Measurements from ENCODE around the gene HIVEP3.

HIVEP3 gene

GRCh38 chr1:41479000-41479807 is 439.5 kb downstream of the HIVEP3 start:
- Mint-ChIP-seq H3K9me3 (no peaks in the 10 kb centered on the region), H3K27me3 (ENCODE audit: low read depth) (peaks cover 2% of the 10 kb centered on the region), H3K36me3 (ENCODE audit: low read depth) (no peaks in the 10 kb centered on the region), H3K27ac (no peak overlapping the region), H3K4me1 (ENCODE audit: low read depth) (no peaks in the 10 kb centered on the region), H3K4me3 (no peak overlapping the region)
- DNase-seq (ENCODE audit: low spot score), result no peak

- Mint-ChIP-seq H3K4me1 (ENCODE audit: low read depth) (no peaks in the 10 kb centered on the region), H3K27ac (no peak overlapping the region), H3K27me3 (ENCODE audit: low read depth) (no peaks in the 10 kb centered on the region), H3K36me3 (ENCODE audit: low read depth) (no peaks in the 10 kb centered on the region), H3K9me3 (no peaks in the 10 kb centered on the region), H3K4me3 (no peak overlapping the region)
- no peak for DNase-seq (ENCODE audit: low spot score)
Observed at GRCh38 chr1:41478118-41478748, 440.5 kb downstream of the HIVEP3 start.

DNA sequence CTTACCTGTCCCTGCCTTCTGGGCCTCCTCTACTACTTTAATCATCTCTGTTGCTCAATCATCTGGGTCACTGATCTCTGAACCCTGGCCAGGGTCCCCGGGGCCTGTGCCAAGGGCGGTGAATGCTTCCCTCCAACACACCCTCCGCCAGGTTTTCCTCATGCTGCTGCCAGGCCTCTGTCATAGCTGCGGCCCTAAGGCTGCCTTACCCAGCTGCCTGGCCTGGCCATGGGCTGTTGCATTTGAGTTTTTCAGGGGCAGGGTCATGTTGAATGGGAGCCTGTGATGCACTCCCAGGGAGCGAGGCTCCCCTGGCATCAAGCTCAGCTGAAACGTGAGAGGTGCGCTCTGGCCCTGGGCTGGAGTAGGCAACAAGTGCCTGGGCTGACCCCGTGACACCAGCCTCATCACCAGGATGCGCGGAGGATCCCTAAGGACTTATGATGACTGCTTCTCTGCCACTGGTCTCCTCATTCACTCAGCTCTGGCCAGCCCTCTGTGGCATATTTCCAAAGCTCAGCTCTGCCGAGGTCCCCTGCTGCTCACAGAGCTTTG is 441.8 kb downstream of the HIVEP3 start:
- no peaks in the 10 kb centered on the region for H3K9me3 Mint-ChIP-seq
- no peak for DNase-seq (ENCODE audit: low spot score)
- H3K27ac Mint-ChIP-seq, result no peak overlapping the region
- no peaks in the 10 kb centered on the region for H3K4me1 Mint-ChIP-seq (ENCODE audit: low read depth)
- peaks cover 2% of the 10 kb centered on the region for H3K27me3 Mint-ChIP-seq (ENCODE audit: low read depth)
- no peaks in the 10 kb centered on the region for H3K36me3 Mint-ChIP-seq (ENCODE audit: low read depth)
- H3K4me3 Mint-ChIP-seq, result no peak overlapping the region

- H3K4me1 Mint-ChIP-seq (ENCODE audit: low read depth), result no peaks in the 10 kb centered on the region
- H3K36me3 Mint-ChIP-seq (ENCODE audit: low read depth), result no peaks in the 10 kb centered on the region
- DNase-seq (ENCODE audit: low spot score), result no peak
Observed at GRCh38 chr1:41475859-41476567, 442.7 kb downstream of the HIVEP3 start.

DNA sequence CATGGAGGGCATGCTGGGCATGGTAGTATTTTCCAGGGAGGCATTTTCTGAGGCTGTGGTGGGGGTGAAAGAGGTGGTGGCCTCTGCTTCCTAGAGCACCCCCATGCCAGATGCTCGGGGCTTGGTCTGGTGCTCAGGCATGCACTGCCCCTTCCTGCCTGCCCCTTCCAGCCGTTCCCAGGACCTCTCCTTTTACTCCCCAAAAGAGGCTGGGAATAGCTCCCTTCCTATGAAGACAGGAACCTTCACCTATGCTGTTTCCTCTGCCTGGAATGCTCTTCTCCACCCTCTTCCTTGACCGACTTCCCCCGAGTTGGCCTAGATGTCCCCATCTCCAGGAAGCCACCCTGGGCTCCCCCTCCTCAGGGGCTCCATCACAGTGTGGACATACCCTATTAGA is 443.4 kb downstream of the HIVEP3 start:
- no peak for DNase-seq (ENCODE audit: low spot score)

More at GRCh38 chr1:41475859-41476567, 442.7 kb downstream of the HIVEP3 start:
- no peak overlapping the region for H3K4me3 Mint-ChIP-seq
- no peaks in the 10 kb centered on the region for H3K9me3 Mint-ChIP-seq
- H3K27ac Mint-ChIP-seq, result no peak overlapping the region
- peaks cover 2% of the 10 kb centered on the region for H3K27me3 Mint-ChIP-seq (ENCODE audit: low read depth)

DNA sequence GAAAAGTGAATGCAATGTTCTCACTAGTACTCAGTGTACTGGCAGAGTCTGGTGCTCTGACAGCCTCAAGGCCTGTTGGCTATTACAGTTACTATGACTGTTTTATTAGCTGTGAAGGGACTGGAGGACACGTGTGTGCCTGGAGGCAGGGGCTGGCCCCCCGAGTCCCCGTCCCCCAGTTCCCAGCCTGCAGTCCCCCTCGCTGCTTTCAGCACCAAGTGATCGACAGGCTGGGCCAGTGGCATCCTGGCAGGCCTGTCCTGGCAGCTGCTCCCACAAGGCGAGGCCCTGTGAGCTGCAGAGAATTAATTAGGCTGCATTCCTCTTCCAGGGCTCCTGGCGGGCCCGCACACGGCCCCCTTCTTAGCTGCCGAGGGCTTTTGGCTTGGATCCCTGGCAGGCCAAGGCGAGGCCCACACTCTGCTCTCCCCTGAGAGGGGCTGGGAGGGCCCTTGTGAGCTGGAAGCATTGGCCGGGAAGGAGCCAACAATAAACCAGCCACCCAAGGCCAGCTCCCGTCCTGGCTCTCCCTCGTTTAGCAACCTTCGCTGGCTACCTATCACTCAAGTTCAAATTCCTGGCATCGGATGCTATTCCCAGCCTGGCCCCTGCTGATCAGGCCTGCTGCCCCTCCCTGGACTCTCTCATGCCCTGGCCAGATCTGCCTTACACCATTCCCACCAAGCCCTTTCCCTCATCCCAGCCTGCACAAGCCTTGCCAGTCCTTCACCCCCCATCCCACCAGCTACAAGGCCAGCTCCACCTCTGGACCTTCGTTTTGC is 444.0 kb downstream of the HIVEP3 start:
- no peak for DNase-seq (ENCODE audit: low spot score)
- Mint-ChIP-seq H3K36me3 (ENCODE audit: low read depth) (no peaks in the 10 kb centered on the region), H3K4me1 (ENCODE audit: low read depth) (no peaks in the 10 kb centered on the region), H3K4me3 (no peak overlapping the region), H3K27me3 (ENCODE audit: low read depth) (peaks cover 2% of the 10 kb centered on the region), H3K9me3 (no peaks in the 10 kb centered on the region), H3K27ac (no peak overlapping the region)

More for the DNA sequence above, 443.4 kb downstream of the HIVEP3 start:
- peaks cover 2% of the 10 kb centered on the region for H3K27me3 Mint-ChIP-seq (ENCODE audit: low read depth)
- H3K4me3 Mint-ChIP-seq, result no peak overlapping the region
- no peaks in the 10 kb centered on the region for H3K4me1 Mint-ChIP-seq (ENCODE audit: low read depth)
- no peaks in the 10 kb centered on the region for H3K36me3 Mint-ChIP-seq (ENCODE audit: low read depth)
- H3K9me3 Mint-ChIP-seq, result no peaks in the 10 kb centered on the region
- no peak overlapping the region for H3K27ac Mint-ChIP-seq

GRCh38 chr1:41473738-41474362 is 444.9 kb downstream of the HIVEP3 start:
- no peak for DNase-seq (ENCODE audit: low spot score)
- Mint-ChIP-seq H3K36me3 (ENCODE audit: low read depth) (no peaks in the 10 kb centered on the region), H3K4me3 (no peak overlapping the region), H3K27ac (no peak overlapping the region), H3K4me1 (ENCODE audit: low read depth) (no peaks in the 10 kb centered on the region), H3K27me3 (ENCODE audit: low read depth) (peaks cover 2% of the 10 kb centered on the region), H3K9me3 (no peaks in the 10 kb centered on the region)

DNA sequence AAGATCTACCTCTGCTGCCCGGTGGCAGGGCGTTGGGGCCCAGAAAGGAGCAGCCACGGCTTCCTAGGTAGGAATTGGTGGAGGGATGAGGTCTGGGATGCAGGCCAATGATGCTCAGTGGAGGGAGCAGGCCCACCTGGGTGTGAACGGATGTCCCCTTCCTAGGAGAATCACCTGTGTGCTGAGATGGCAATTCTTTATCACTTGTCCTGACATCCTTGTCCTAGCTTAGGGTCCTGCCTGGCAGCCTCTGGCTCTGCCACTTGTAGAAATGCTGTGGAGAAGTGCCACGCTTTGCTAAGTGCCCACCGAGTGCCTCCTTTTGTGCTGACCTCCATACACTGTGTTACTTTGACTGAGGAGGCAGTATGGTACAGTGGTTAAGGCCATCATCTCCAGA is 447.1 kb downstream of the HIVEP3 start:
- Mint-ChIP-seq H3K9me3 (no peaks in the 10 kb centered on the region), H3K4me3 (no peak overlapping the region), H3K36me3 (ENCODE audit: low read depth) (no peaks in the 10 kb centered on the region), H3K27me3 (ENCODE audit: low read depth) (peaks cover 2% of the 10 kb centered on the region), H3K27ac (no peak overlapping the region), H3K4me1 (ENCODE audit: low read depth) (no peaks in the 10 kb centered on the region)
- no peak for DNase-seq (ENCODE audit: low spot score)

- no peak for DNase-seq (ENCODE audit: low spot score)
- no peaks in the 10 kb centered on the region for H3K4me1 Mint-ChIP-seq (ENCODE audit: low read depth)
- H3K9me3 Mint-ChIP-seq, result no peaks in the 10 kb centered on the region
- peaks cover 3% of the 10 kb centered on the region for H3K27me3 Mint-ChIP-seq (ENCODE audit: low read depth)
- H3K4me3 Mint-ChIP-seq, result no peak overlapping the region
- no peaks in the 10 kb centered on the region for H3K36me3 Mint-ChIP-seq (ENCODE audit: low read depth)
- H3K27ac Mint-ChIP-seq, result no peak overlapping the region
Observed at GRCh38 chr1:41469706-41470105, 449.0 kb downstream of the HIVEP3 start.

- Mint-ChIP-seq H3K4me1 (ENCODE audit: low read depth) (no peaks in the 10 kb centered on the region), H3K4me3 (no peak overlapping the region), H3K9me3 (no peaks in the 10 kb centered on the region), H3K27ac (no peak overlapping the region), H3K36me3 (ENCODE audit: low read depth) (no peaks in the 10 kb centered on the region), H3K27me3 (ENCODE audit: low read depth) (peaks cover 3% of the 10 kb centered on the region)
- DNase-seq (ENCODE audit: low spot score), result no peak
Observed at GRCh38 chr1:41468122-41468762, 450.5 kb downstream of the HIVEP3 start.

DNA sequence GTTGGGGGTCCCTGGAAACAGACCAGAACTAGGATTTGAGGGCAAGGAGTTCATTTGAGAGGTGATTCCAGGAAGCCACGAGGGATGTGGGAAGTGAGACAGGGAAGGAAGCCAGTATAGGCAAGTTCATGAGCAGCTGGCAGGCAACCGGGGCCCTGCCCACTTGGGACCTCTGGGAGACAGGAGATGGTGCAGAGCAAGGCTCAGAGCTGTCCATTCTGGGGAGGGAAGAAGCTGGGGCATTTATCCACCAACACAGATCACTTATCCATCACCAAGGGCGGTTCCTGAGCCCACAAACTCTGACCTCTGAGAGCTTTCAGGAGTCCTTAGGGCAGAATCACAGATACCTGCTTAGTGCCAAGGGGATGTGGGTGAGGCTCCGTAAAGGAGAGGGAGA is 451.0 kb downstream of the HIVEP3 start:
- no peaks in the 10 kb centered on the region for H3K36me3 Mint-ChIP-seq (ENCODE audit: low read depth)
- H3K4me3 Mint-ChIP-seq, result no peak overlapping the region
- no peak for DNase-seq (ENCODE audit: low spot score)
- H3K9me3 Mint-ChIP-seq, result no peaks in the 10 kb centered on the region
- peaks cover 2% of the 10 kb centered on the region for H3K27me3 Mint-ChIP-seq (ENCODE audit: low read depth)
- no peaks in the 10 kb centered on the region for H3K4me1 Mint-ChIP-seq (ENCODE audit: low read depth)
- no peak overlapping the region for H3K27ac Mint-ChIP-seq

DNA sequence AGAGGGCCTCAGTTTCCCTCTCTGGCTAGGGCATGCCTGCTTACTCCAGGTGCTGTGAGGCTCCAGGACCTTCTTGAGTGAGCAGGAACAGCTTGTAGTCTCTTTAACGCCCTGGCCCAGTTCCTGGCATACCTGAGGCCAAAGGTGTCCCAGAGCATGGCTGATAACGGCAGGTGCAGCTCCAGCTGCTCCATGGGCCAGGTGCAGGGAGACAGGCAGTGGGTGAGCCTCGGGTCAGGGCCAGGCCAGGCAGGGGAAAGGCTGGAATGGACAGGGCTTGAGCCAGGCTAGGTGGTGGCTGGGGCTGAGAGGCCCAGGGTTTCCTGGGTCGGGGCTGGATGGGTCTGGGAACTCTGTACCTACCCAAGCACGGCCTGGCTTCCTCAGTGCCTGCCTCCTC is 452.6 kb downstream of the HIVEP3 start:
- Mint-ChIP-seq H3K36me3 (ENCODE audit: low read depth) (no peaks in the 10 kb centered on the region), H3K27ac (no peak overlapping the region), H3K4me1 (ENCODE audit: low read depth) (no peaks in the 10 kb centered on the region), H3K4me3 (no peak overlapping the region), H3K9me3 (no peaks in the 10 kb centered on the region), H3K27me3 (ENCODE audit: low read depth) (peaks cover 2% of the 10 kb centered on the region)
- DNase-seq (ENCODE audit: low spot score), result no peak

- no peaks in the 10 kb centered on the region for H3K4me1 Mint-ChIP-seq (ENCODE audit: low read depth)
- no peaks in the 10 kb centered on the region for H3K36me3 Mint-ChIP-seq (ENCODE audit: low read depth)
- H3K27ac Mint-ChIP-seq, result no peak overlapping the region
- DNase-seq (ENCODE audit: low spot score), result no peak
- H3K27me3 Mint-ChIP-seq (ENCODE audit: low read depth), result peaks cover 2% of the 10 kb centered on the region
- H3K9me3 Mint-ChIP-seq, result no peaks in the 10 kb centered on the region
- no peak overlapping the region for H3K4me3 Mint-ChIP-seq
Observed at GRCh38 chr1:41465741-41466140, 453.0 kb downstream of the HIVEP3 start.

Data from T-helper 2 cell treated with Interferon-gamma antibody and Interleukin-4, amounts not matched to agents 5 μg/mL and 100 μg/mL, for 36 hours (primary cell).